HG03139 (cell line): ENCODE results near the gene EVA1A.
"Not testable (repeated sequence)": the region's sequence is repeated elsewhere in the genome, so short reads cannot be mapped to it uniquely, and the experiment has no call there.

Source experiments
- ATAC-seq: cut with Tn5 transposase; IDR thresholded peaks from one replicate; pipeline ENCODE4 v1.9.1; 2021; ENCODE audit not compliant: unreplicated experiment

Gene EVA1A

DNA sequence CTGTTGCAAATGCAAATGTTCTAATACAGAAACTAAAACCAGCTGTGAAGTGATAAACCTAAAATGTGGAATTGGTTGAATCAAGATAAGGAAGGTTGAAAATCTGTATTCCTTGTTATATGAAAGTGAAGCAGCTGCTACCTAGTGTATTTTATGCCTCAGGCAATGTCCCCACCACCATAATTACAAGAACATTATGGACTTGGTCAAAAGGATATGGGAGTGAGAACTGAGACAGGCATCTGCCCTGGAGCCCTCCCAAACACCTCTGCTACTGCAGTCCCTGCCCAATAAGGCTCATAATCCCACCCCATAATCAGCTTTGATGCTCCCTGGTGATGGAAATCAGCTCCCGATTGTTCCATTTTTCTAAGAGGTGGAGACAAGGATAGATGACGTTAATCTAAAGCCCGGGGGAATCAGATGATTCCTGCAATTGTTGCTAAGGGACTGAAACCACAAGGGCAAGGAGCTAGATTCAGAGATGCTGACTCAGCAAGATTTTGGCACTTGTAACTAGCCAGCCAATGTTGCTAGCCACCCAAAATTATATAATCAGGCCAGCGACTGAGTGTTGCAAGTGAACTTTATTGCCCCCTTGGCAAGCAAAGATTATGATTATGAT, 69.5 kb downstream of the EVA1A start:
- ATAC-seq, result no peak

- no peak for ATAC-seq
Observed at GRCh38 chr2:75489721-75490120, 71.0 kb downstream of the EVA1A start.

GRCh38 chr2:75488157-75488556, 72.6 kb downstream of the EVA1A start:
- no peak for ATAC-seq

DNA sequence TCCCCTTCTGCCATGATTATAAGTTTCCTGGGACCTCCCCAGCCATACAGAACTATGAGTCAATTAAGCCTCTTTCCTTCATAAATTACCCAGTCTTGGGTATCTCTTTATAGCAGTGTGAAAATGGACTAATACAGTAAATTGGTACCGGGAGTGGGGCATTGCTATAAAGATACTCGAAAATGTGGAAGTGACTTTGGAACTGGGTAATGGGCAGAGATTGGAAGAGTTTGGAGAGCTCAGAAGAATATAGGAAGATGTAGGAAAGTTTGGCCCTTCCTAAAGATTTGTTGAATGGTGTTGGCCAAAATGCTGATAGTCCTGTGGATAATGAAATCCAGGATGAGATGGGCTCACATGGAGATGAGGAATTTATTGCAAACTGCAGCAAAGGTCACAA, 74.0 kb downstream of the EVA1A start:
- not testable (repeated sequence) for ATAC-seq

DNA sequence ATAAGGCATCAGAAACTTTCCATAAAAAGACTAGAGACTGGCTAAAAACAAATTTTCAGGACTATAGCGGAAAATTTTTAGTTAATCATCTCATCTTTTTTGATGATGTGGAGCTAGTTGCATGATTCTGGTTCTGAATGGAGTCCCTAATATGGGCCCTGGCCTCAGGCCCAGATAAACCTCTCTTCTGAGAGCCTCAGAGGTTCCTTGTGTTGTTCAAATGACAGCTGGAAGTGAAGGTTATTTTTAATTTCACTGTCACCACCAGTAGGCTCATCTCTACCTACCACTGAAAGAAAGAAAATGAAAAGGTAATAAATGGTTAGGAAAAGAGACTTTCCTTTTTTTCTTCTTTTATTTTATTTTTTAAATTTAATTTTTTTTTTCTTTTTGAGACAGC, 75.9 kb downstream of the EVA1A start:
- ATAC-seq, result no peak

DNA sequence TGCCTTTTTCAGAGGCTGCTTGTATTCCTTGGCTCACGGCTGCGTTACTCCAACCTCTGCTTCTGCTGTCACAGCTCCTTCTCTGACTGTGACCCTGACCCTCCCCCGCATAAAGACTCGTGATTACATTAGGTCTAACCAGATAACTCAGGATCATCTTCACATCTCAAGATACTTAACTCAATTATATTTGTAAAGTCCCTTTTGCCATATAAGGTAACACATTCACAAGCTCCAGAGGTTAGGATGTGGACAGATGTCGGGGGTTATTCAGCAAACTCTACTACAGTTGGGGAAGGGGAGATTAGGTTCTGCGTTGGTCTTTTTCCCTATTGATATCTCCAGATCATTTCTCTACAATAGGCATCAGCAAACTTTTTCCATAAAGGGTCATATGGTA, 76.9 kb downstream of the EVA1A start:
- no peak for ATAC-seq

GRCh38 chr2:75482398-75482797, 78.3 kb downstream of the EVA1A start:
- ATAC-seq, result no peak

DNA sequence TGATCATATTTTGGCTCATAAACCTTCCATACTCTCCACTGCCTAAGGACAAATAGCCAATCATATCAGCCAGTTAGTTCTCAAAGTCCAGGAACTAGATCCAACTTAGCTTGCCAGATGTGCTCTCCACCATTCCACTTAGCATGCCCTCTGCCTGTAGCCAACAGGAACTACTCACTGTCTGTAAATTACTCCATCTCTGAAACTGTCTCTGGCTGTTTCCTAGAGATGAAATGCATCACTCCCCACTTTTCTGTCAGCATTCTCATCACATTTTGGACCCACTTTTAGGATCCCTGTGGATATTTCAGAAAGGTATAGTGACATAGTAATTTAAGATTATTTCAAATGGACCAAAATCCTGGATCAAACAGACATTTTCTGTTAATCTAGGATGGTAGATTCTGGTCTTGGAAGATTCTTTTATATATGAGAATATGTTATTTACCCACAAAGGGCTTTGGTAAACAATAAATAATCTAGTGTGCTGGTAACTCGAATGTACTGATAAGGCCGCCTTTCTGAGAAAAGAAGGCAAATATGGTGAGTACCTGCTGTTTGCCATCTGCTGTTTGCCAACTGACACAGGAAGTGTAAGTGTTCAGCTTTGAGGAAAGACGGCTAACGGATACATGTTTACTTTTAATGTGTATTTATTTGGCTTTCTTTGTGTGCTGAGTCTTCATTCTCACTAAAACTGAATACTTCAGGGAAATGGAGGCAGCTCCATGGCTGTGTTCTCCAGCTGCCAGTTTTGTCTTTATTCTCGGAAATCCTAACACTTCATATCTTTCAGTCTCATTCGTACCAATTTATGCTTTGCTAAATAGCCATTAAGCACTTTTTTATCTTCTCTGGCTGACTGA, 79.5 kb downstream of the EVA1A start:
- no peak for ATAC-seq

DNA sequence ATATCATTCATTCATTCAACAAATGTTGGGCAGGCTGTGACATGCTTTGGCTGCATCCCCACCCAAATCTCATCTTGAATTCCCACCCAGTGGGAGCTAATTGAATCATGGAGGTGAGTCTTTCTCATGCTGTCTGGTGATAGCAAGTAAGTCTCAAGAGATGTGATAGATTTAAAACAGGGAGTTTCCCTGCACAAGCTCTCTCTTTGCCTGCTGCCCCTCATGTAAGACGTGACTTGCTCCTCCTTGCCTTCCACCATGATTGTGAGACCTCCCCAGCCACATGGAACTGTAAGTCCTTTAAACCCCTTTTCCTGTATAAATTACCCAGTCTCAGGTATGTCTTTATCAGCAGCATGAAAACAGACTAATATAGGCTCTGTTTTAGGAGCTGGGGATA, 83.0 kb downstream of the EVA1A start:
- not testable (repeated sequence) for ATAC-seq

DNA sequence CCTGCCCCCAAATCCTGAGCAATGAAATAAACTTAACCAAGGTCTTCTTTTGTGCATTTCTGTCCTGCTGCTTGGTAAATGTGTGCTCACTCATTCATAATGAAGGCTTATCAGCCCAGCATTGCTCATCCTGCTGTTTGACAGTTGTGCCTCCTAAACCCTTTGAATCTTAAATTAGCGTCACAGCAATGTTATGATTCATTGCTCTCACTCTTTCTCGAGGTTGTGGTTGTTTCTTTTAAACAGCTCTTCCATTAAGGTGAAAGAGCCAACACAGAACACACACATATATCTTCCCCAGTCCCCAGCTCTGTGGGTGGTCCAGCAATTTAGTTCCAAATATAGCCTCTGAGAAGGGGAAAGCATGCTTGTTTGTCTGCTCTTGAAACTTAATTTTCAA, 84.0 kb downstream of the EVA1A start:
- ATAC-seq, result no peak

- no peak for ATAC-seq
Observed at GRCh38 chr2:75475976-75476375, 84.8 kb downstream of the EVA1A start.

- no peak for ATAC-seq
Observed at GRCh38 chr2:75475049-75475448, 85.7 kb downstream of the EVA1A start.

- ATAC-seq, result no peak
Observed at GRCh38 chr2:75474115-75474514, 86.6 kb downstream of the EVA1A start.

GRCh38 chr2:75466708-75467311, 93.9 kb downstream of the EVA1A start:
- ATAC-seq, result no peak

DNA sequence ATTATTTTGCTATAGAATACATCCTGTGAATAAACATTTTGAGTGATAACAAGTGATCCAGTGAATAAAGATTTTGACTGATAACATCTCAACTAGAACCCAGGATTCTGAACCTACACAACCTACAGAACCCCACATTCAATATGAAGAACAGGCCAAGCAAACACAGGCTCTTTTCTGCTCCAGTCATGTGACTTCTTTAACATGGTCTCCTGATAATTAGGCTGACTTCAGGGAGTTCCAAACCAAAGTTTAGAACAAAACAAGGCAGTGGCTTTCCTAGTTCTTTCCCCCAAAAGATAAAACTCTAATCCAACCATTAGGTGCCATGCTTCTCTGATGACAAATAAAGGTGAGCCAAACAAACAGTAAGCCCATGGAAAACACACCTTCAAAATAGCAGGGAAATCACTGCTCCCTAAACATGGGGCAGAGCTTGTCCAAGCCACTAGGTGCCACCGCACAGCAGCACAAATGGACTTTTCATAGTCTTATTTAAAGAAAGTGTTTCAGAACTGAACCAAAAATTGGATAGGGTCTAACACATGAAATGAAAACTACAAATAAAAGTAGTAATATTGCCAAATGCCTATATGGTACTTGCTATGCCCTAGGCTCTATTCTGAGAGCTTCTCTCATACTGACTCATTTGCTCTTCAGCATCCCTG, 95.3 kb downstream of the EVA1A start:
- ATAC-seq, result no peak

- ATAC-seq, result no peak
Observed at GRCh38 chr2:75464348-75464946, 96.3 kb downstream of the EVA1A start.

DNA sequence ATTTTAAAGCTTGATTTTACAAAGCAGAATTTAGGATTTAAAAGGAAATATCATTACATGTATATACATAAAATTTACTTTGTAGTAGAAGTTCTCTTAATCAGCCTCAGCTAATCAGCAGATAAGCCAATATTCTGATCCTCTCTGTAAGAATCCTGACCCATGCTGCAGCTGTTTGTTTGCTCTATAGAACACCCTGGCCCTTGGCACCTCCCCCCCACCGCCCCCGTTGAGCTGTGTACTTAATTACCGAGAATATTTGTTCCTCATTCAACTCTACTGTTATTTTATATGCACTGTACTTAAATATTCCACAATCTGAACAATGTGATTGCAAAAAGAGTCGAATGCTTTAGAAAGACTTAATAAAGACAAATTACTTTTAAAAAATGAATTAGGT, 98.0 kb downstream of the EVA1A start:
- ATAC-seq, result no peak

- ATAC-seq, result no peak
Observed at GRCh38 chr2:75462206-75462605, 98.5 kb downstream of the EVA1A start.

DNA sequence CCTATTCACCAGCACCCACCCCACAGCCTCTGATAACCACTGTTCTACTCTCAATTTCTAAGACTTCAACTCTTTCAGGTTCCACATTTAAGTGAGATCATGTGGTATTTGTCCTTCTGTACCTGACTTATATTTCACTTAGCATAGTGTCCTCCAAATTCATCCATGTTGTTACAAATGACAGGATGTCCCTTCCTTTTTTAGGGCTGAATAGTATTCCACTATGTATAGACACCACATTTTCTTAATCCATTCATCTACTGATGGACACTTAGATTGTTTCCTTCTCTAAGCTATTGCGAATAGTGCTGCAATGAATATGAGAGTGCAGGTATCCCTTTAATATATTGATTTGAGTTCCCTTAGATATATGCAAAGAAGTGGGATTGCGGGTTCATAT, 100.1 kb downstream of the EVA1A start:
- no peak for ATAC-seq

DNA sequence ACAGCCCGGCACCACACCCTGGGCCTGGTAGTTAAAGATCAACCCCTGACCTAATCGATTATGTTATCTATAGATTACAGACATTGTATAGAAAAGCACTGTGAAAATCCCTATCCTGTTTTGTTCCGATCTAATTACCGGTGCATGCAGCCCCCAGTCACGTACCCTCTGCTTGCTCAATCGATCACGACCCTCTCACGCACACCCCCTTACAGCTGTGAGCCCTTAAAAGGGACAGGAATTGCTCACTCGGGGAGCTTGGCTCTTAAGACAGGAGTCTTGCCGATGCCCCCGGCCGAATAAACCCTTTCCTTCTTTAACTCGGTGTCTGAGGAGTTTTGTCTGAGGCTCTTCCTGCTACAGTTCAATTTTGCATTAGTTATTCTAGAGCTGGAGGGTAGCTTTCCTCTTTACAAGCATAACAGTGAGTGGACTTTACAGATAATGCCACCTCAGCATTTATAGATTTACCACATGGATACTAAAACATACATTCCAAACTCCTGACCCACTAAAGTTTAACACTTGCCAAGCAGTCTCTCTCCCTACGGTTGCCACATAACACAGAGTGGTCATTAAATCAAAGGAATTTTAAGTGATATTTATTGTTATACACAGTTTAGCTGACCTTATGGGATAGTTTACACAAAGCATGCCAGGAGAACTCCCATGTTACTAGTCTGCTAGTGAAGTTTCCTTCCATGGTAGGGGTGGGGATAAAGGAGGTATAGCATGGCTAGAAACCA, 101.0 kb downstream of the EVA1A start:
- ATAC-seq, result no peak

- no peak for ATAC-seq
Observed at GRCh38 chr2:75458201-75458600, 102.5 kb downstream of the EVA1A start.
